ENCODE data around the gene DAP.

DAP gene

GRCh38 chr5:10654566-10654965 lies 106.5 kb downstream of the DAP start:
- TF ChIP-seq CTCF (IDR thresholded peaks at IDR 0.05), result no peak

GRCh38 chr5:10653751-10654400 lies 107.2 kb downstream of the DAP start:
- DNase-seq (ENCODE audit: low spot score), result no peak
- no peak for TF ChIP-seq CTCF (IDR thresholded peaks at IDR 0.05)
- H3K27ac ChIP-seq, result no peak overlapping the region
- no peak overlapping the region for H3K4me3 ChIP-seq

More at GRCh38 chr5:10654566-10654965, 106.5 kb downstream of the DAP start:
- Histone ChIP-seq H3K4me3 (no peak overlapping the region), H3K27ac (no peak overlapping the region)
- no peak for DNase-seq (ENCODE audit: low spot score)

GRCh38 chr5:10653043-10653442 lies 108.0 kb downstream of the DAP start:
- no peak overlapping the region for H3K4me3 ChIP-seq
- H3K27ac ChIP-seq, result no peak overlapping the region
- TF ChIP-seq CTCF (IDR thresholded peaks at IDR 0.05), result no peak
- DNase-seq (ENCODE audit: low spot score), result no peak

- TF ChIP-seq CTCF (IDR thresholded peaks at IDR 0.05), result no peak
- no peak for DNase-seq (ENCODE audit: low spot score)
Observed at GRCh38 chr5:10652606-10653005, 108.4 kb downstream of the DAP start.

GRCh38 chr5:10652151-10652550 lies 108.9 kb downstream of the DAP start:
- no peak for TF ChIP-seq CTCF (IDR thresholded peaks at IDR 0.05)

More at GRCh38 chr5:10652606-10653005, 108.4 kb downstream of the DAP start:
- no peak overlapping the region for H3K4me3 ChIP-seq
- no peak overlapping the region for H3K27ac ChIP-seq

GRCh38 chr5:10649666-10650380 lies 111.2 kb downstream of the DAP start:
- Histone ChIP-seq H3K4me3 (no peak overlapping the region), H3K27ac (no peak overlapping the region)
- no peak for TF ChIP-seq CTCF (IDR thresholded peaks at IDR 0.05)
- DNase-seq (ENCODE audit: low spot score), result no peak

More at GRCh38 chr5:10652151-10652550, 108.9 kb downstream of the DAP start:
- Histone ChIP-seq H3K4me3 (no peak overlapping the region), H3K27ac (no peak overlapping the region)
- DNase-seq (ENCODE audit: low spot score), result no peak

Measured in coronary artery (tissue), 2 donors.